Measurements from ENCODE around the gene MYT1. TPM values are rescaled to one million over a fixed set of nuclear protein-coding genes. Genes with fewer than 3 reads are reported as not detected.
"Not testable (repeated sequence)": the region's sequence is repeated elsewhere in the genome, so short reads cannot be mapped to it uniquely, and the experiment has no call there.

The MYT1 gene
- total RNA-seq, 1 experiment from 2014 or later = 2.0 TPM

DNA sequence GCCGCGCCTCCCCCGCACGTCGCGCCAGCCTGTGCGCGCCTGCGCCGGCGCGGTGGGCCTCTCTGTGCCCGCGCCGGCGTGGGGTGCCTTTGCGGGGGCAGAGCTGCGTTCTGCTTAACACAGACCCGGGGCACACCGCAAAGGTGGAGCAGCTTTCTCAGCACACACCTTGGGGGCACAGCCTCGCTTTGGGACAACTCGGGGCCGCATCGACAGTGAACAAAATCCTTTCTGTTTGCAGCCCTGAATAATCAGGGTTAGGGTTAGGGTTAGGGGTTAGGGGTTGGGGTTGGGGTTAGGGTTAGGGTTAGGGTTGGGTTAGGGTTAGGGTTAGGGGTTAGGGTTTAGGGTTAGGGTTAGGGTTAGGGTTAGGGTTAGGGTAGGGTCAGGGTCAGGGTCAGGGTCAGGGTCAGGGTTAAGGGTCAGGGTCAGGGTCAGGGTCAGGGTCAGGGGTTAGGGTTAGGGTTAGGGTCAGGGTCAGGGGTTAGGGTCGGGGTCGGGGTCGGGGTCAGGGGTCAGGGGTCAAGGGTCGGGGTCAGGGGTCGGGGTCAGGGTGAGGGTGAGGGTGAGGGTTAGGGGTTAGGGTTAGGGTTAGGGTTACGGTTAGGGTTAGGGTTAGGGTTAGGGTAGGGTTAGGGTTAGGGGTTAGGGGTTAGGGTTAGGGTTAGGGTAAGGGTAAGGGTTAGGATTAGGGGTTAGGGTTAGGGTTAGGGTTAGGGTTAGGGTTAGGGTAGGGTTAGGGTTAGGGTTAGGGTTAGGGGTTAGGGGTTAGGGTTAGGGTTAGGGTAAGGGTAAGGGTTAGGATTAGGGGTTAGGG, 122.4 kb downstream of the MYT1 start:
- not testable (repeated sequence) for ATAC-seq

DNA sequence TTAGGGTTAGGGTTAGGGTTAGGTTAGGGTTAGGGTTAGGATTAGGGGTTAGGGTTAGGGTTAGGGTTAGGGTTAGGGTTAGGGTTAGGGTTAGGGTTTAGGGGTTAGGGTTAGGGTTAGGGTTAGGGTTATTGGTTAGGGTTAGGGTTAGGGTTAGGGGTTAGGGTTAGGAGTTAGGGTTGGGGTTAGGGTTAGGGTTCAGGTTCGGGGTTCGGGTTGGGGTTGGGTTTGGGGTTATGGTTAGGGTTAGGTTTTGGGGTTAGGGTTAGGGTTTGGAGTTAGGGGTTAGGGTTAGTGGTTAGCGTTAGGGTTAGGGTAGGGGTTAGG, 123.0 kb downstream of the MYT1 start:
- CTCF ChIA-PET; DNase-seq (ENCODE audit: low spot score); POLR2A ChIA-PET; ATAC-seq; H3K4me3 Mint-ChIP-seq; H3K27ac Mint-ChIP-seq; H3K4me1 Mint-ChIP-seq; H3K27me3 Mint-ChIP-seq (ENCODE audit: low read depth): not testable (repeated sequence)
- H3K36me3 Mint-ChIP-seq = peaks cover 33% of the 10 kb centered on the region
- peaks cover 32% of the 10 kb centered on the region for H3K9me3 Mint-ChIP-seq

More for the DNA sequence above, 122.4 kb downstream of the MYT1 start:
- POLR2A ChIA-PET; DNase-seq (ENCODE audit: low spot score); H3K27ac Mint-ChIP-seq; H3K27me3 Mint-ChIP-seq (ENCODE audit: low read depth); H3K4me3 Mint-ChIP-seq; H3K4me1 Mint-ChIP-seq: not testable (repeated sequence)
- H3K36me3 Mint-ChIP-seq = peaks cover 37% of the 10 kb centered on the region
- CTCF ChIA-PET = interaction anchor here (0.9 to 1.2 kb wide), 4 partner anchors 12 to 167 kb away, joined by 3 to 9 read pairs (median 3); partner anchors contain the start of gene PCMTD2
- H3K9me3 Mint-ChIP-seq = peaks cover 36% of the 10 kb centered on the region

Other genes starting within 250 kb of the MYT1 start
- gene UCKL1, start 208.0 kb upstream of the MYT1 start, total RNA-seq (2021) = 46.8 to 51.2 TPM (median 48.0 TPM) in 3 replicates
- gene ZNF512B, start 194.5 kb upstream of the MYT1 start, total RNA-seq (2021) = 19.9 to 23.3 TPM (median 20.5 TPM) in 3 replicates
- 4.6 to 6.2 TPM (median 4.8 TPM) in 3 replicates for gene SAMD10, start 184.8 kb upstream of the MYT1 start, total RNA-seq (2021)
- 79.4 to 84.6 TPM (median 80.5 TPM) in 3 replicates for gene PRPF6, start 183.3 kb upstream of the MYT1 start, total RNA-seq (2021)
- gene C20orf204, start 128.3 kb upstream of the MYT1 start, total RNA-seq (2021) = 1.6 to 2.4 TPM (median 2.1 TPM) in 3 replicates
- 0.73 to 0.81 TPM (median 0.80 TPM) in 3 replicates for gene SOX18, start 114.8 kb upstream of the MYT1 start, total RNA-seq (2021)
- 55.8 to 63.6 TPM (median 63.5 TPM) in 3 replicates for gene TCEA2, start 101.3 kb upstream of the MYT1 start, total RNA-seq (2021)
- gene RGS19, start 84.9 kb upstream of the MYT1 start, total RNA-seq (2021) = 13.8 to 15.9 TPM (median 15.1 TPM) in 3 replicates
- gene OPRL1, start 84.4 kb upstream of the MYT1 start, total RNA-seq (2021) = 1.7 to 2.2 TPM (median 2.0 TPM) in 3 replicates
- 0.53 to 1.7 TPM (median 0.73 TPM) in 3 replicates for gene LKAAEAR1, start 80.1 kb upstream of the MYT1 start, total RNA-seq (2021)
- gene NPBWR2, start 56.9 kb upstream of the MYT1 start, total RNA-seq (2021) = not detected in 3 replicates
- gene PCMTD2, start 91.3 kb downstream of the MYT1 start, total RNA-seq (2021) = 50.9 to 61.1 TPM (median 57.7 TPM) in 3 replicates